Transverse colon (tissue), 3 donors: ENCODE results near the gene EPC2.

Source experiments
- EP300 ChIP-seq: sonication (generic); formaldehyde crosslinking; IDR thresholded peaks from one replicate; pipeline ENCODE4 v1.6.1; 2017; ENCODE audit warnings: antibody characterized with exemption, low read depth
- POLR2A ChIP-seq: fragments of 450-650 bp; IDR thresholded peaks from one replicate; pipeline ENCODE4 v1.6.1; 2016; ENCODE audit warnings: antibody characterized with exemption, mild to moderate bottlenecking, moderate library complexity
- TF ChIP-seq, protein P1 (sequence below), 5 experiments: fragments of 200-600 bp in 3 of 5; fragments of 450-650 bp in 2 of 5; sonication (generic) in 3 of 5; IDR thresholded peaks; 1 replicate in 2 of 5; 2 replicates in 3 of 5; pipeline ENCODE4 v1.5.1; 2016 to 2017; ENCODE audit warnings: antibody characterized with exemption in 5 of 5, inconsistent platforms in 3 of 5, mild to moderate bottlenecking in 2 of 5, moderate library complexity in 1 of 5

DNA sequence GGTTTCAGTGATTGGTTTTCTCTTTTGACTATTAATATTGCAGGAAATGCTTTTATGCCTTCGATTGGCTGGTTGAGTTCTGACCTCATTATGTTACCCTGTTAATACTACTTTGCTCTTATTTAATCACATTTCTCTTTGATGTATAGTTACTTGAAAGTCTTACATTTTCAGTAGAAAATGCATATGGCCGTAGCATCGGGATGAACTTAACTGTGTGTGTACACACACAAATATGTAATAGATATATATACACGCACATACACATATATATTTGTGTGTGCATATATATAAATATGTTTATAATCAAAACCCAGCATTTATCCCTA is 1.6 kb downstream of the EPC2 start:
- TF ChIP-seq, protein P1, sequence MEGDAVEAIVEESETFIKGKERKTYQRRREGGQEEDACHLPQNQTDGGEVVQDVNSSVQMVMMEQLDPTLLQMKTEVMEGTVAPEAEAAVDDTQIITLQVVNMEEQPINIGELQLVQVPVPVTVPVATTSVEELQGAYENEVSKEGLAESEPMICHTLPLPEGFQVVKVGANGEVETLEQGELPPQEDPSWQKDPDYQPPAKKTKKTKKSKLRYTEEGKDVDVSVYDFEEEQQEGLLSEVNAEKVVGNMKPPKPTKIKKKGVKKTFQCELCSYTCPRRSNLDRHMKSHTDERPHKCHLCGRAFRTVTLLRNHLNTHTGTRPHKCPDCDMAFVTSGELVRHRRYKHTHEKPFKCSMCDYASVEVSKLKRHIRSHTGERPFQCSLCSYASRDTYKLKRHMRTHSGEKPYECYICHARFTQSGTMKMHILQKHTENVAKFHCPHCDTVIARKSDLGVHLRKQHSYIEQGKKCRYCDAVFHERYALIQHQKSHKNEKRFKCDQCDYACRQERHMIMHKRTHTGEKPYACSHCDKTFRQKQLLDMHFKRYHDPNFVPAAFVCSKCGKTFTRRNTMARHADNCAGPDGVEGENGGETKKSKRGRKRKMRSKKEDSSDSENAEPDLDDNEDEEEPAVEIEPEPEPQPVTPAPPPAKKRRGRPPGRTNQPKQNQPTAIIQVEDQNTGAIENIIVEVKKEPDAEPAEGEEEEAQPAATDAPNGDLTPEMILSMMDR (IDR thresholded peaks at IDR 0.05): no peak
- no peak for TF ChIP-seq EP300
- TF ChIP-seq POLR2A: no peak
